H1 (cell line): Measurements from ENCODE around the gene SHLD1. TPM values are rescaled to one million over a fixed set of nuclear protein-coding genes. Genes with fewer than 3 reads are reported as not detected.

Experiments used
- CTCF ChIA-PET: fragments of 300-600 bp; sonication (Branson Sonifier 250); formaldehyde crosslinking; loops from one replicate; lab custom pipeline; 2021; ENCODE audit not compliant: partially characterized antibody; lab: Charles Lee
- POLR2A ChIA-PET: fragments of 300-600 bp; sonication (Branson Sonifier 250); formaldehyde crosslinking; loops from one replicate; lab custom pipeline; 2021; ENCODE audit warnings: inconsistent platforms; ENCODE audit not compliant: partially characterized antibody; lab: Charles Lee
- DNase-seq, 2 experiments: peaks; one replicate each; pipeline versions ENCODE4 v3.0.0 to v3.0.0-alpha.2; 2010 to 2022; ENCODE audit warnings: low spot score in 2 of 2, low read depth in 1 of 2, mixed read lengths in 1 of 2
- FAIRE-seq: peaks from 2 replicates; lab custom pipeline; 2011; peaks lifted over from hg19 to GRCh38; lab: Jason Lieb, UNC
- H2AFZ ChIP-seq: 2 replicates; pipeline ENCODE4 v1.8.1; 2012; ENCODE audit warnings: low read length, inconsistent platforms
- H2AK5ac ChIP-seq: 2 replicates; pipeline ENCODE4 v1.6.1; 2013; ENCODE audit warnings: low read depth, low read length
- H2BK120ac ChIP-seq: replicated peaks from 2 replicates; pipeline ENCODE3; 2013; ENCODE audit warnings: low read depth, low read length, inconsistent platforms
- H2BK12ac ChIP-seq: 2 replicates; pipeline ENCODE4 v1.6.1; 2013; ENCODE audit warnings: low read depth, low read length
- H2BK15ac ChIP-seq: 2 replicates; pipeline ENCODE4 v1.6.1; 2013; ENCODE audit warnings: low read length
- H2BK20ac ChIP-seq: 2 replicates; pipeline ENCODE4 v1.6.1; 2013; ENCODE audit warnings: low read length
- H2BK5ac ChIP-seq: 2 replicates; pipeline ENCODE4 v1.6.1; 2013; ENCODE audit warnings: low read depth, low read length
- H3K14ac ChIP-seq: 2 replicates; pipeline ENCODE4 v1.6.1; 2013; ENCODE audit warnings: inconsistent platforms; ENCODE audit not compliant: insufficient read length
- H3K18ac ChIP-seq: 2 replicates; pipeline ENCODE4 v1.6.1; 2013; ENCODE audit warnings: low read length; ENCODE audit errors: extremely low read depth
- H3K23ac ChIP-seq: 2 replicates; pipeline ENCODE4 v1.6.1; 2013; ENCODE audit warnings: inconsistent platforms; ENCODE audit not compliant: insufficient read length
- H3K23me2 ChIP-seq: 2 replicates; pipeline ENCODE4 v1.6.1; 2013; ENCODE audit warnings: low read depth, low read length
- H3K27ac ChIP-seq: 2 replicates; pipeline ENCODE4 v1.6.1; 2011; ENCODE audit warnings: low read depth, low read length, inconsistent platforms
- H3K27me3 ChIP-seq, 4 experiments: replicated peaks in 1 of 4; 1 replicate in 1 of 4; 2 replicates in 3 of 4; pipeline versions ENCODE4 v1.6.1 to v1.8.1; 2011 to 2013; ENCODE audit warnings: low read length in 3 of 4, mild to moderate bottlenecking in 3 of 4, inconsistent platforms in 2 of 4, mixed read lengths in 2 of 4, moderate library complexity in 1 of 4; ENCODE audit not compliant: control insufficient read depth in 3 of 4, insufficient read depth in 3 of 4; ENCODE audit errors: extremely low read depth in 1 of 4
- H3K36me3 ChIP-seq, 4 experiments: 2 replicates each; pipeline versions ENCODE4 v1.6.1 to v1.8.1; 2011 to 2013; ENCODE audit warnings: mild to moderate bottlenecking in 4 of 4, low read length in 3 of 4, moderate library complexity in 2 of 4, control low read depth in 1 of 4, inconsistent platforms in 1 of 4; ENCODE audit not compliant: insufficient read depth in 4 of 4, control insufficient read depth in 2 of 4
- H3K4ac ChIP-seq: replicated peaks from 2 replicates; pipeline ENCODE3; 2013; ENCODE audit warnings: low read length, low read depth, mixed read lengths, inconsistent platforms; ENCODE audit not compliant: insufficient read length
- H3K4me1 ChIP-seq, 4 experiments: replicated peaks in 1 of 4; 1 replicate in 1 of 4; 2 replicates in 3 of 4; pipeline versions ENCODE4 v1.6.1 to v1.8.1; 2011 to 2013; ENCODE audit warnings: low read length in 3 of 4, inconsistent platforms in 2 of 4, mixed read lengths in 1 of 4; ENCODE audit not compliant: insufficient read depth in 4 of 4, control insufficient read depth in 3 of 4
- H3K4me2 ChIP-seq, 2 experiments: 2 replicates each; pipeline versions ENCODE4 v1.6.1 to v1.8.1; 2011 to 2013; ENCODE audit warnings: low read depth in 2 of 2, low read length in 2 of 2, control low read depth in 1 of 2, inconsistent platforms in 1 of 2, mild to moderate bottlenecking in 1 of 2; ENCODE audit not compliant: insufficient read depth in 1 of 2
- H3K4me3 ChIP-seq, 4 experiments: fragments of 200-600, 300-600 bp in 1 of 4; sonication (generic), shearing (Covaris generic), sonication (Bioruptor Twin) in 1 of 4; 2 replicates each; pipeline versions ENCODE4 v1.5.1 to v1.8.1; 2011 to 2016; ENCODE audit warnings: low read length in 4 of 4, low read depth in 3 of 4, control low read depth in 2 of 4, inconsistent platforms in 2 of 4, mild to moderate bottlenecking in 2 of 4, mixed read lengths in 1 of 4, moderate library complexity in 1 of 4; ENCODE audit not compliant: insufficient read depth in 2 of 4; ENCODE audit errors: extremely low read depth in 1 of 4
- H3K56ac ChIP-seq: replicated peaks from 2 replicates; pipeline ENCODE3; 2013; ENCODE audit warnings: low read depth, mild to moderate bottlenecking, mixed read lengths, low read length, inconsistent platforms; ENCODE audit not compliant: insufficient read length
- H3K79me1 ChIP-seq: 2 replicates; pipeline ENCODE4 v1.6.1; 2013; ENCODE audit warnings: low read depth, low read length, control low read depth
- H3K79me2 ChIP-seq, 2 experiments: 2 replicates each; pipeline versions ENCODE4 v1.6.1 to v1.8.1; 2012 to 2013; ENCODE audit warnings: low read length in 2 of 2, mild to moderate bottlenecking in 2 of 2, inconsistent platforms in 1 of 2; ENCODE audit not compliant: insufficient read depth in 2 of 2, control insufficient read depth in 1 of 2
- H3K9ac ChIP-seq, 4 experiments: replicated peaks in 1 of 4; 1 replicate in 1 of 4; 2 replicates in 3 of 4; pipeline versions ENCODE4 v1.6.1 to v1.8.1; 2011 to 2013; ENCODE audit warnings: low read depth in 3 of 4, low read length in 3 of 4, control low read depth in 2 of 4, mild to moderate bottlenecking in 2 of 4, moderate library complexity in 2 of 4, inconsistent platforms in 1 of 4; ENCODE audit errors: extremely low read depth in 1 of 4
- H3K9me3 ChIP-seq, 2 experiments: 2 replicates each; pipeline versions ENCODE4 v1.6.1 to v1.8.1; 2012 to 2013; ENCODE audit warnings: mild to moderate bottlenecking in 2 of 2, moderate library complexity in 2 of 2, control low read depth in 1 of 2, inconsistent platforms in 1 of 2, low read depth in 1 of 2, low read length in 1 of 2, mixed read lengths in 1 of 2; ENCODE audit not compliant: insufficient read depth in 2 of 2
- H4K20me1 ChIP-seq, 2 experiments: replicated peaks in 1 of 2; 2 replicates each; pipeline versions ENCODE3 to v1.8.1; 2011 to 2013; ENCODE audit warnings: inconsistent platforms in 2 of 2, low read length in 2 of 2, mild to moderate bottlenecking in 1 of 2; ENCODE audit not compliant: insufficient read depth in 2 of 2, control insufficient read depth in 1 of 2
- H4K5ac ChIP-seq: 2 replicates; pipeline ENCODE4 v1.6.1; 2013; ENCODE audit warnings: low read length, low read depth, mixed read lengths, inconsistent platforms; ENCODE audit not compliant: insufficient read length
- H4K8ac ChIP-seq: 2 replicates; pipeline ENCODE4 v1.8.0; 2013; ENCODE audit warnings: mild to moderate bottlenecking, moderate library complexity, low read length, inconsistent platforms; ENCODE audit not compliant: insufficient read depth; ENCODE audit errors: extremely low read depth
- H4K91ac ChIP-seq: replicated peaks from 2 replicates; pipeline ENCODE3; 2013; ENCODE audit warnings: low read length, mixed read lengths, inconsistent platforms; ENCODE audit not compliant: insufficient read length
- CREB1 ChIP-seq: IDR thresholded peaks from 2 replicates; pipeline ENCODE4 v1.6.1; 2012; ENCODE audit warnings: inconsistent platforms
- JUN ChIP-seq: IDR thresholded peaks from 2 replicates; pipeline ENCODE4 v1.6.1; 2011; ENCODE audit warnings: low read depth, mild to moderate bottlenecking, improper control_type of control experiment, low read length
- NRF1 ChIP-seq: IDR thresholded peaks from 2 replicates; pipeline ENCODE4 v1.6.1; 2011; ENCODE audit warnings: mild to moderate bottlenecking, low read depth, low read length, improper control_type of control experiment
- SAP30 ChIP-seq: fragments of 300-600 bp; sonication (generic); IDR thresholded peaks from 2 replicates; pipeline ENCODE4 v1.7.1; 2012; ENCODE audit warnings: low read length, moderate library complexity, mild to moderate bottlenecking, inconsistent platforms; ENCODE audit not compliant: insufficient read depth, insufficient replicate concordance
- SP1 ChIP-seq: IDR thresholded peaks from 2 replicates; pipeline ENCODE4 v1.6.1; 2011; ENCODE audit warnings: low read depth, low read length
- WGBS, 2 experiments: shearing (Covaris generic) in 1 of 2; methylation state at CpG; one replicate each; pipeline versions ENCODE4 v1.1.6 to v1.1.7; 2013 to 2015; ENCODE audit warnings: low lambda C conversion rate in 2 of 2, mixed read lengths in 2 of 2, inconsistent platforms in 1 of 2, low coverage in 1 of 2, missing lambda C conversion rate in 1 of 2; ENCODE audit not compliant: insufficient replicate concordance in 2 of 2, insufficient coverage in 1 of 2, insufficient read length in 1 of 2; ENCODE audit errors: extremely low coverage in 1 of 2, missing lambda C conversion rate in 1 of 2; 5-methylcytosine and 5-hydroxymethylcytosine counted together
- polyA plus RNA-seq, 7 experiments: library from polyadenylated mRNA; depleted of rRNA in 3 of 7; stranded (reverse) in 5 of 7; unstranded in 2 of 7; fragments of >200 nt in 5 of 7; fragments of 200-250 nt in 2 of 7; gene quantifications; 1 replicate in 5 of 7; 2 replicates in 1 of 7; 4 replicates in 1 of 7; pipeline versions ENCODE4 v1.2.1 to v1.2.3, GENCODE V29; 2011 to 2013; ENCODE audit warnings: missing spikeins in 2 of 7, mixed read lengths in 2 of 7
- total RNA-seq: library from RNA; stranded (reverse); fragmentation: NEBNext Ultra II Directional; extraction: Animal tissue kit (Norgen Biotek cat#: 25700); gene quantifications from 2 replicates; pipeline ENCODE4 v1.2.1, GENCODE V29; 2021
- TF ChIP-seq, protein P1 (sequence below): IDR thresholded peaks from 2 replicates; pipeline ENCODE4 v1.6.1; 2011; ENCODE audit warnings: low read depth, mild to moderate bottlenecking, low read length; ENCODE audit not compliant: insufficient read depth

The SHLD1 gene
- total and polyA plus RNA-seq, 2 of the 8 experiments (the other 6 are each of a cell fraction or from before 2014, with no cell fraction given): 4.2 to 6.5 TPM

DNA sequence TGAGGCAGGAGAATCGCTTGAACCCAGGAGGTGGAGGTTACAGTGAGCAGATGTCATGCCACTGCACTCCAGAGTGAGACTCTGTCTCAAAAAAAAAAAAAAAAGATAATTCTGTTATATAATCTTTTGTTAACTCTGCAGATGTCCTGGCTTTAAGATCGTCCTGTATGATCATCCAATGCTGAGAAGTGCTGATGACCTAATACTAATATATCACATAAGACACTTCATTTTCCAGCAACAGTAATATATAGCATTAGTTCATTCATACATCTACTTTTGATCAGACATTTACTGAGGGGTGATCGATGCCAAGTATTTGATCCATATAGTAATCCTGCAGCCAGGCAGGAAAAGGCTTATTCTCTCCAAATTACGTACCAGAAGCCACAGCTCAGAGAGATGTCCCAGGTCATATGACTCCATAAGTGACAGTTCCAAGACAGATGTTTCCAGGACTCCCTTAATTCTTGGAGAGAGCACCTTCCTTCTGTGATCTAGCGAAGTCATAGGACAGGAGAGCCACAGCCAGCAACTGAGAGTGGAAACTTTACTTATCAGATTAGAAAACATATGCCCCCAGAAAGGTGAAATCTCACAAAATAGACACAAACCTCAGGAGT is 60.7 kb downstream of the SHLD1 start:
- Histone ChIP-seq H4K8ac (no peak overlapping the region), H3K9ac (no peak overlapping the region), H3K23me2 (no peaks in the 10 kb centered on the region), H3K79me1 (no peaks in the 10 kb centered on the region), H4K20me1 (no peaks in the 10 kb centered on the region), H3K23ac (no peak overlapping the region), H3K9me3 (no peaks in the 10 kb centered on the region), H2BK15ac (no peak overlapping the region), H3K79me2 (no peaks in the 10 kb centered on the region), H3K36me3 (no peaks in the 10 kb centered on the region), H3K56ac (no peak overlapping the region), H2BK120ac (no peak overlapping the region), H2BK20ac (no peak overlapping the region), H3K27me3 (no peaks in the 10 kb centered on the region), H2AK5ac (no peak overlapping the region), H2BK5ac (no peak overlapping the region), H3K4me3 (no peak overlapping the region), H3K14ac (no peak overlapping the region), H3K4me1 (peaks cover 0 to 2% (median under 1%) of the 10 kb centered on the region in 4 experiments; a peak in 2 of 7 replicates), H2AFZ (no peak overlapping the region), H3K18ac (no peak overlapping the region), H3K4ac (no peak overlapping the region), H4K91ac (no peak overlapping the region), H4K5ac (no peak overlapping the region), H3K27ac (no peak overlapping the region), H2BK12ac (no peak overlapping the region), H3K4me2 (no peak overlapping the region)
- ChIA-PET POLR2A (no interaction called here), CTCF (interaction anchor here (0.7 to 2.4 kb wide), 6 partner anchors 8 to 1098 kb away, joined by 3 to 8 read pairs (median 4); no protein-coding TSS in a partner anchor)
- FAIRE-seq: no peak
- TF ChIP-seq NRF1 (no peak), JUN (no peak), SP1 (no peak), CREB1 (no peak), SAP30 (no peak)
- TF ChIP-seq, protein P1, sequence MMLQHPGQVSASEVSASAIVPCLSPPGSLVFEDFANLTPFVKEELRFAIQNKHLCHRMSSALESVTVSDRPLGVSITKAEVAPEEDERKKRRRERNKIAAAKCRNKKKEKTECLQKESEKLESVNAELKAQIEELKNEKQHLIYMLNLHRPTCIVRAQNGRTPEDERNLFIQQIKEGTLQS: no peak
- no peak for DNase-seq
- WGBS, 2 experiments: 92% methylated on average over 5 of the region's 5 CpGs; no CpG with 5 or more reads in 1 of the 2 experiments
